ENCODE data around the gene CEP97.

- TF ChIP-seq CTCF (IDR thresholded peaks at IDR 0.05; ENCODE audit: low read depth, low read length, poor library complexity, severe bottlenecking) (no peak), EZH2phosphoT487 (IDR thresholded peaks at IDR 0.05; ENCODE audit: borderline replicate concordance, low read length) (no peak)
These were observed 46.8 kb upstream of the CEP97 start for GRCh38 chr3:101677436-101678286.

Measured in DOHH2 (cell line).